Stomach (tissue), 4 donors: ENCODE measurements around the gene PYY.

Source experiments
- EP300 ChIP-seq: sonication (generic); formaldehyde crosslinking; IDR thresholded peaks from one replicate; pipeline ENCODE4 v1.6.1; 2017; ENCODE audit warnings: antibody characterized with exemption
- POLR2A ChIP-seq, 4 donors: fragments of 450-650 bp; IDR thresholded peaks; one replicate each; pipeline ENCODE4 v1.6.1; 2016; ENCODE audit warnings: antibody characterized with exemption in 4 of 4, control low read depth in 2 of 4, mild to moderate bottlenecking in 1 of 4, moderate library complexity in 1 of 4
- POLR2AphosphoS5 ChIP-seq, 3 donors: sonication (generic); formaldehyde crosslinking; IDR thresholded peaks; one replicate each; pipeline ENCODE4 v1.6.1; 2016; ENCODE audit warnings: antibody characterized with exemption in 3 of 3
- TF ChIP-seq, protein P1 (sequence below), 7 experiments: fragments of 450-650 bp in 4 of 7; fragments of 200-600 bp in 3 of 7; sonication (generic) in 3 of 7; IDR thresholded peaks; one replicate each; pipeline ENCODE4 v1.5.1; 2016 to 2019; ENCODE audit warnings: antibody characterized with exemption in 7 of 7, control low read depth in 2 of 7, mild to moderate bottlenecking in 1 of 7

DNA sequence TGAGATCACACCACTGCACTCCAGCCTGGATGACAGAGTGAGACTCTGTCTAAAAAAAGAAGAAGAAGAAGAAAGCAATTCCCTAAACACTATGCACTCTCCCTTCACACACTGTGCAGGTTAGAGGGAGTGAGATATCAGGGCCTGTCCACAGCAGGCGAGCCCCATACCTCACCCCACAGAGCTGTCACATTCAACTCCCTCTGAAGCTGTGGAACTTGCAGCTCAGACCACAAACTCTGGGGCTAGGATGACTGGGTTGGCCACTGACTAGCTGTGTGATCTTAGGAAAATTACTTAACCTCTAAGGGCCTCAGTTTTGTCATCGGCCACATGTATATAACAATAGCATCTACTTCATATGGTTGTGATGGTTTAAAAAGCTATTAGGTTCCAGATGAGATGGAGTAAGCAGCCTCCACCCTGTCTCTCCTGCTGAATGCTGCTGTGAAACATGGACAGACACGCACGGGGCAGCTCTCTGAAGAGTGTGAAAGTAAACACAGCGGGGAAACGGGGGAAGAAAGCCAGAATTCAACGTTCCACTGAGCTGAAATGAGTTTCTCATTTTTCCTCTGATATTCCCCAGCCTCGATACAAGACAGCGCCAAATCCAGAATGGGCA lies 13.6 kb upstream of the PYY start:
- no peak for TF ChIP-seq POLR2A (IDR thresholded peaks at IDR 0.05)
- TF ChIP-seq, protein P1, sequence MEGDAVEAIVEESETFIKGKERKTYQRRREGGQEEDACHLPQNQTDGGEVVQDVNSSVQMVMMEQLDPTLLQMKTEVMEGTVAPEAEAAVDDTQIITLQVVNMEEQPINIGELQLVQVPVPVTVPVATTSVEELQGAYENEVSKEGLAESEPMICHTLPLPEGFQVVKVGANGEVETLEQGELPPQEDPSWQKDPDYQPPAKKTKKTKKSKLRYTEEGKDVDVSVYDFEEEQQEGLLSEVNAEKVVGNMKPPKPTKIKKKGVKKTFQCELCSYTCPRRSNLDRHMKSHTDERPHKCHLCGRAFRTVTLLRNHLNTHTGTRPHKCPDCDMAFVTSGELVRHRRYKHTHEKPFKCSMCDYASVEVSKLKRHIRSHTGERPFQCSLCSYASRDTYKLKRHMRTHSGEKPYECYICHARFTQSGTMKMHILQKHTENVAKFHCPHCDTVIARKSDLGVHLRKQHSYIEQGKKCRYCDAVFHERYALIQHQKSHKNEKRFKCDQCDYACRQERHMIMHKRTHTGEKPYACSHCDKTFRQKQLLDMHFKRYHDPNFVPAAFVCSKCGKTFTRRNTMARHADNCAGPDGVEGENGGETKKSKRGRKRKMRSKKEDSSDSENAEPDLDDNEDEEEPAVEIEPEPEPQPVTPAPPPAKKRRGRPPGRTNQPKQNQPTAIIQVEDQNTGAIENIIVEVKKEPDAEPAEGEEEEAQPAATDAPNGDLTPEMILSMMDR (IDR thresholded peaks at IDR 0.05), result no peak
- no peak for TF ChIP-seq POLR2AphosphoS5 (IDR thresholded peaks at IDR 0.05)
- no peak for TF ChIP-seq EP300
